DND-41 (cell line): Measurements from ENCODE around the gene SCAPER.

Source experiments
- ATAC-seq: fragments of 200-7000 bp; cut with Tn5 transposase; 3 replicates; pipeline ENCODE4 v1.9.1; 2021; ENCODE audit warnings: low read depth; ENCODE audit not compliant: insufficient read depth
- DNase-seq: peaks from one replicate; pipeline ENCODE4 v3.0.0-alpha.2; 2020
- H2AFZ ChIP-seq: 2 replicates; pipeline ENCODE4 v1.6.0; 2012; ENCODE audit warnings: low read depth, low read length
- H3K27ac ChIP-seq: 2 replicates; pipeline ENCODE4 v1.5.1; 2012; ENCODE audit warnings: low read length, inconsistent platforms
- H3K27me3 ChIP-seq: fragments of 200-600 bp; sonication (generic); 2 replicates; pipeline ENCODE4 v1.6.0; 2012; ENCODE audit warnings: low read length, mild to moderate bottlenecking, inconsistent platforms; ENCODE audit not compliant: insufficient read depth, poor library complexity
- H3K36me3 ChIP-seq: 2 replicates; pipeline ENCODE4 v1.5.1; 2012; ENCODE audit warnings: low read length, inconsistent platforms; ENCODE audit not compliant: insufficient read depth
- H3K4me1 ChIP-seq: 2 replicates; pipeline ENCODE4 v1.5.1; 2012; ENCODE audit warnings: mild to moderate bottlenecking, low read length; ENCODE audit not compliant: insufficient read depth
- H3K4me2 ChIP-seq: 2 replicates; pipeline ENCODE4 v1.6.0; 2012; ENCODE audit warnings: mild to moderate bottlenecking, moderate library complexity, low read length, inconsistent platforms; ENCODE audit not compliant: insufficient read depth
- H3K4me3 ChIP-seq, 2 experiments: fragments of 200-600 bp in 1 of 2; shearing (Covaris generic) in 1 of 2; 2 replicates each; pipeline ENCODE4 v1.5.1; 2012 to 2016; ENCODE audit warnings: inconsistent platforms in 2 of 2, low read length in 2 of 2, mild to moderate bottlenecking in 2 of 2, low read depth in 1 of 2, moderate library complexity in 1 of 2
- H3K79me2 ChIP-seq: 2 replicates; pipeline ENCODE4 v1.6.0; 2012; ENCODE audit warnings: low read length, inconsistent platforms; ENCODE audit not compliant: insufficient read depth
- H3K9ac ChIP-seq: 2 replicates; pipeline ENCODE4 v1.6.0; 2012; ENCODE audit warnings: low read depth, mild to moderate bottlenecking, inconsistent platforms, low read length, moderate library complexity
- H3K9me3 ChIP-seq: 2 replicates; pipeline ENCODE4 v1.5.1; 2012; ENCODE audit warnings: low read length, moderate library complexity, mild to moderate bottlenecking, inconsistent platforms; ENCODE audit not compliant: insufficient read depth, severe bottlenecking
- H4K20me1 ChIP-seq: 2 replicates; pipeline ENCODE4 v1.6.0; 2012; ENCODE audit warnings: low read length; ENCODE audit not compliant: insufficient read depth
- EZH2 ChIP-seq: IDR thresholded peaks from 3 replicates; pipeline ENCODE4 v1.6.1; 2012; ENCODE audit warnings: borderline replicate concordance, low read depth, mild to moderate bottlenecking, moderate library complexity, low read length, inconsistent platforms; ENCODE audit not compliant: severe bottlenecking
- TF ChIP-seq, protein P1 (sequence below): IDR thresholded peaks from 2 replicates; pipeline ENCODE4 v1.5.1; 2012; ENCODE audit warnings: borderline replicate concordance, low read length, moderate library complexity, mild to moderate bottlenecking; ENCODE audit not compliant: poor library complexity, severe bottlenecking; ENCODE audit errors: extremely low read depth

Gene SCAPER

DNA sequence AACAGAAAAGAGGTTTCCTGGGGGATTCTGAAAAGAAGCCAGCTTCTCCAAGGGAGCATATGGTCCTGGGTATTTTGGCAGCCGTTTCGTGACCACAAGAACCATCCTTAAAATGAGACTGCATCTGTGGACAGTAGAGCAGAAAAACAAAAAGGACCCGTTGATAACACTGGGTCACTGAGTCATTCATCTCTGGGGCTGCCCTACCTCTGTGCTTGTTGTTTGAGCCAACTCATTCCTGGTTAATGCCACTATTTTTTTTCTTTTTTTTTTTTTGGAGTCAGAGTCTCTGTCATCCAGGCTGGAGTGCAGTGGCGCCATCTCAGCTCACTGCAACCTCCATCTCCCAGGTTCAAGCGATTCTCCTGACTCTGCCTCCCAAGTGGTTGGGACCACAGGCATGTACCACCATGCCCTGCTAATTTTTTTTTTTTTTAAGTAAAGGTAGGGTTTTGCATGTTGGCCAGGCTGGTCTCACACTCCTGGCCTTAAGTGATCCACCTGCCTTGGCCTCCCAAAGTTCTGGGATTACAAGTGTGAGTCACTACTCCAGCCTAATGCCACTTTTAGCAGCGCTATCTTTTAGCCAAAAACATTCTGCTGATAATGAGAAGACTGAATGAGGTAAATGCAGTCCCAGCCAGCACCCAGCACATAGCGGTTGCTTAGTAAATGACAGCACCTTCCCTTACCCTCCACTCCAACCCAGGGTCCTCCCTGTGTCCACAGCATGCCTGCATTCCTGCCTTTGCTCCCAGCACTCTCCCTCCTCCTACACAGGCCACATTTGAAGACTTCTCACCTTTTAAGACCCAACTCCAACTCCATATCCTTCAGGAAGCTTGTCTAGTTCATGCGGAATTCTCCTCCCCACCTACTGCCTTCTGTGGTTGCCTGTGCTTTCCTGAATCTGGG, 577.7 kb downstream of the SCAPER start:
- H3K4me3 ChIP-seq: no peak overlapping the region
- peaks cover 3% of the 10 kb centered on the region for H3K27me3 ChIP-seq
- H2AFZ ChIP-seq: no peak overlapping the region
- no peak overlapping the region for H3K9ac ChIP-seq
- no peak overlapping the region for H3K27ac ChIP-seq
- no peaks in the 10 kb centered on the region for H3K79me2 ChIP-seq
- TF ChIP-seq, protein P1, sequence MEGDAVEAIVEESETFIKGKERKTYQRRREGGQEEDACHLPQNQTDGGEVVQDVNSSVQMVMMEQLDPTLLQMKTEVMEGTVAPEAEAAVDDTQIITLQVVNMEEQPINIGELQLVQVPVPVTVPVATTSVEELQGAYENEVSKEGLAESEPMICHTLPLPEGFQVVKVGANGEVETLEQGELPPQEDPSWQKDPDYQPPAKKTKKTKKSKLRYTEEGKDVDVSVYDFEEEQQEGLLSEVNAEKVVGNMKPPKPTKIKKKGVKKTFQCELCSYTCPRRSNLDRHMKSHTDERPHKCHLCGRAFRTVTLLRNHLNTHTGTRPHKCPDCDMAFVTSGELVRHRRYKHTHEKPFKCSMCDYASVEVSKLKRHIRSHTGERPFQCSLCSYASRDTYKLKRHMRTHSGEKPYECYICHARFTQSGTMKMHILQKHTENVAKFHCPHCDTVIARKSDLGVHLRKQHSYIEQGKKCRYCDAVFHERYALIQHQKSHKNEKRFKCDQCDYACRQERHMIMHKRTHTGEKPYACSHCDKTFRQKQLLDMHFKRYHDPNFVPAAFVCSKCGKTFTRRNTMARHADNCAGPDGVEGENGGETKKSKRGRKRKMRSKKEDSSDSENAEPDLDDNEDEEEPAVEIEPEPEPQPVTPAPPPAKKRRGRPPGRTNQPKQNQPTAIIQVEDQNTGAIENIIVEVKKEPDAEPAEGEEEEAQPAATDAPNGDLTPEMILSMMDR: no peak
- no peak for TF ChIP-seq EZH2
- H3K4me2 ChIP-seq: no peak overlapping the region
- DNase-seq (no peak), ATAC-seq (no peak)
- H3K9me3 ChIP-seq: no peaks in the 10 kb centered on the region
- no peaks in the 10 kb centered on the region for H3K36me3 ChIP-seq
- no peaks in the 10 kb centered on the region for H4K20me1 ChIP-seq
- no peaks in the 10 kb centered on the region for H3K4me1 ChIP-seq

DNA sequence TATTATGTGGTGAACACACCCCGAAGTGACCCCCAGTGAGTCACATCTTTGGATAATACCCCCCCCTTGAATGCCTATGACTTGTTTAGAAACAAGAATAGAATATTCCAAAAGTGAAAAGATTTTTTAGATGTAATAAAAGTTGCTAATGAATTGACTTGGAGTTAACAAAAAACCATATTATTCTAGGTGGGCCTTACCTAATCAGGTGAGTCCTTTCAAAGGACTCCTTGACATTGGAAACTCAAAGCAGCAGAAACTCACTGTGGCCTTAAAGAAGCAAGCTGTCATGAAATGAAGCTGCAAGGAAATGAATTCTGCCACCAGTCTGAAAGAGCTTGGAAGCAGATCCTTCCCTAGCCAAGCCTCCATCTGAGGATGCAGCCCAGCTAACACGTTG, 579.4 kb downstream of the SCAPER start:
- no peak overlapping the region for H3K27ac ChIP-seq
- no peaks in the 10 kb centered on the region for H3K36me3 ChIP-seq
- H3K79me2 ChIP-seq: no peaks in the 10 kb centered on the region

DNA sequence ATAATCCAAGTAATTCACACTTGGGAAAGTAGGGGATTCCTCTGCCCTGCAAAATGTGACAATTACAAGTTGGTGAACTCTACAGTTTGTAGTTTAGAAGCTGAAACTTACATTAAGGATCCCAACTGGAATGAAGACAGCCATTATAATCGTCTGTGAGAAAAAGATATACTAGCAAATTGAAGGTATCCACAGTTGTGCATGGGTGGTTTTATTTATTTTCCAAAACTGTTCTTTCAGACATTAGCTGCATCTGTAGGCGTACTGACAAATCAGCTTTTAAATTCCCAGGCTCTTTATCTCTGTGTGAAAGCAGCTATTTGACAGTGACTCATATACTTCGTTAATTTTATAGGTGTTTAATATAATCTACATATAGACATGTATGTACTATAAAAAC, 581.1 kb downstream of the SCAPER start:
- no peaks in the 10 kb centered on the region for H3K9me3 ChIP-seq
- no peak for ATAC-seq
- H2AFZ ChIP-seq: no peak overlapping the region
- peaks cover 3% of the 10 kb centered on the region for H3K27me3 ChIP-seq
- H3K4me1 ChIP-seq: no peaks in the 10 kb centered on the region
- H3K36me3 ChIP-seq: no peaks in the 10 kb centered on the region
- DNase-seq: no peak
- H4K20me1 ChIP-seq: no peaks in the 10 kb centered on the region
- TF ChIP-seq, protein P1: no peak
- TF ChIP-seq EZH2: no peak
- H3K4me3 ChIP-seq: no peak overlapping the region
- H3K27ac ChIP-seq: no peak overlapping the region
- H3K79me2 ChIP-seq: no peaks in the 10 kb centered on the region
- H3K9ac ChIP-seq: no peak overlapping the region
- H3K4me2 ChIP-seq: no peak overlapping the region

More for the DNA sequence above, 579.4 kb downstream of the SCAPER start:
- Histone ChIP-seq H3K9ac (no peak overlapping the region), H3K4me1 (no peaks in the 10 kb centered on the region), H3K4me3 (no peak overlapping the region), H4K20me1 (no peaks in the 10 kb centered on the region), H3K9me3 (no peaks in the 10 kb centered on the region), H2AFZ (no peak overlapping the region), H3K4me2 (no peak overlapping the region), H3K27me3 (peaks cover 3% of the 10 kb centered on the region)
- TF ChIP-seq, protein P1: no peak
- TF ChIP-seq EZH2: no peak
- ATAC-seq (no peak), DNase-seq (no peak)
